ENCODE measurements around the gene CCND1. TPM values are rescaled to one million over a fixed set of nuclear protein-coding genes. Genes with fewer than 3 reads are reported as not detected.
A peak's percentile ranks its signal among the peaks of the same experiment; 100 is the strongest.

The CCND1 gene
- total and polyA plus RNA-seq, 2 of the 8 experiments (the other 6 are each of a cell fraction or from before 2014, with no cell fraction given) = 64.5 to 170 TPM

GRCh38 chr11:69598147-69598546, 42.8 kb upstream of the CCND1 start:
- POLR2A ChIA-PET (ENCODE audit: partially characterized antibody) = interaction anchor here (0.6 to 1.3 kb wide), 2 partner anchors 21 to 45 kb away, joined by 4 read pairs; no protein-coding TSS in a partner anchor

More at GRCh38 chr11:69598147-69598546, 42.8 kb upstream of the CCND1 start:
- Histone ChIP-seq H3K4ac (replicated peaks; ENCODE audit: insufficient read length, low read depth, low read length) (no peak overlapping the region), H2BK15ac (ENCODE audit: low read length) (peak overlapping the region; percentile 33; the same call in 1 of the 2 replicates), H4K5ac (ENCODE audit: insufficient read length, low read depth, low read length) (no peak overlapping the region), H2BK20ac (ENCODE audit: low read length) (no peak overlapping the region), H3K56ac (replicated peaks; ENCODE audit: insufficient read length, low read depth, low read length) (no peak overlapping the region), H3K27ac (ENCODE audit: low read depth, low read length) (no peak overlapping the region), H3K18ac (ENCODE audit: extremely low read depth, low read length) (no peak overlapping the region), H3K9ac (replicated peaks in 1 of 4; ENCODE audit: extremely low read depth in 1 of 4, low read depth in 3 of 4, low read length in 3 of 4) (no peak overlapping the region), H2AFZ (ENCODE audit: low read length) (no peak overlapping the region), H3K23ac (ENCODE audit: insufficient read length) (no peak overlapping the region), H3K36me3 (ENCODE audit: control insufficient read depth in 2 of 4, insufficient read depth in 4 of 4, low read length in 3 of 4) (no peaks in the 10 kb centered on the region), H4K8ac (ENCODE audit: extremely low read depth, insufficient read depth, low read length) (no peak overlapping the region), H2BK120ac (replicated peaks; ENCODE audit: low read depth, low read length) (no peak overlapping the region), H3K27me3 (replicated peaks in 1 of 4; ENCODE audit: control insufficient read depth in 3 of 4, extremely low read depth in 1 of 4, insufficient read depth in 3 of 4, low read length in 3 of 4) (peaks cover 0 to 2% (median 0%) of the 10 kb centered on the region in 4 experiments; a peak in 1 of 7 replicates), H4K91ac (replicated peaks; ENCODE audit: insufficient read length, low read length) (no peak overlapping the region), H3K4me1 (replicated peaks in 1 of 4; ENCODE audit: control insufficient read depth in 3 of 4, insufficient read depth in 4 of 4, low read length in 3 of 4) (peaks cover 2 to 5% (median 3%) of the 10 kb centered on the region in 4 experiments), H3K4me2 (ENCODE audit: insufficient read depth in 1 of 2, low read depth in 2 of 2, low read length in 2 of 2) (no peak overlapping the region), H3K23me2 (ENCODE audit: low read depth, low read length) (peaks cover 5% of the 10 kb centered on the region; the same call in 1 of the 2 replicates), H4K20me1 (replicated peaks in 1 of 2; ENCODE audit: control insufficient read depth in 1 of 2, insufficient read depth in 2 of 2, low read length in 2 of 2) (peaks cover 0 to 6% of the 10 kb centered on the region in 2 experiments), H2BK5ac (ENCODE audit: low read depth, low read length) (no peak overlapping the region), H2BK12ac (ENCODE audit: low read depth, low read length) (no peak overlapping the region), H3K79me2 (ENCODE audit: control insufficient read depth in 1 of 2, insufficient read depth in 2 of 2, low read length in 2 of 2) (no peaks in the 10 kb centered on the region), H3K9me3 (ENCODE audit: insufficient read depth in 2 of 2, low read depth in 1 of 2, low read length in 1 of 2) (peaks cover 4 to 7% of the 10 kb centered on the region in 2 experiments; a peak in 3 of 4 replicates), H2AK5ac (ENCODE audit: low read depth, low read length) (no peak overlapping the region), H3K4me3 (ENCODE audit: extremely low read depth in 1 of 4, insufficient read depth in 2 of 4, low read depth in 3 of 4, low read length in 4 of 4) (no peak overlapping the region), H3K14ac (ENCODE audit: insufficient read length) (no peak overlapping the region), H3K79me1 (ENCODE audit: low read depth, low read length) (no peaks in the 10 kb centered on the region)
- TF ChIP-seq KDM5A (IDR thresholded peaks at IDR 0.05; ENCODE audit: low read length) (no peak), RAD21 (IDR thresholded peaks at IDR 0.05 in 1 of 2, conservative IDR thresholded peaks at IDR 0.05 in 1 of 2; ENCODE audit: low read depth in 2 of 2, low read length in 2 of 2) (peak; percentile 52 to 69), BACH1 (IDR thresholded peaks at IDR 0.05; ENCODE audit: low read length) (no peak), CTCF (IDR thresholded peaks at IDR 0.05; ENCODE audit: control extremely low read depth in 1 of 3, insufficient read depth in 1 of 3, low read depth in 1 of 3, low read length in 3 of 3) (peak in 2 of 3 experiments; percentile 29 to 43; a peak in 2 of 4 replicates)
- CTCF ChIA-PET (ENCODE audit: partially characterized antibody) = interaction anchor here (0.7 to 1.8 kb wide), 7 partner anchors 9 to 314 kb away, joined by 3 to 6 read pairs (median 3); no protein-coding TSS in a partner anchor
- DNase-seq (ENCODE audit: low read depth in 1 of 2, low spot score in 2 of 2) (peak in 1 of 2 experiments; percentile 43), FAIRE-seq (no peak)
- 73% methylated on average over 5 of the region's 5 CpGs; no CpG with 5 or more reads in 1 of the 2 experiments for WGBS, 2 experiments (ENCODE audit: extremely low coverage in 1 of 2, insufficient coverage in 1 of 2, insufficient read length in 1 of 2, insufficient replicate concordance in 2 of 2, low coverage in 1 of 2, low lambda C conversion rate in 2 of 2, missing lambda C conversion rate in 1 of 2)

Measured in H1 (cell line).